Peyer's patch (tissue), 4 donors: ENCODE data around the gene SNX18. TPM values are rescaled to one million over a fixed set of nuclear protein-coding genes. Genes with fewer than 3 reads are reported as not detected.

ENCODE experiments used
- DNase-seq, 3 donors: peaks; one replicate each; pipeline ENCODE4 v3.0.0-alpha.2; 2017 to 2019
- H3K27ac ChIP-seq, 4 donors: fragments of 200-600 bp; sonication (generic); one replicate each; pipeline ENCODE4 v1.5.1; 2016 to 2019
- H3K27me3 ChIP-seq, 2 donors: fragments of 200-600 bp; sonication (generic); one replicate each; pipeline ENCODE4 v1.5.1; 2019
- H3K36me3 ChIP-seq, 3 donors: fragments of 200-600 bp; sonication (generic); one replicate each; pipeline ENCODE4 v1.5.1; 2016 to 2019
- H3K4me1 ChIP-seq, 4 donors: fragments of 200-600 bp; sonication (generic); one replicate each; pipeline ENCODE4 v1.5.1; 2016 to 2019
- H3K4me3 ChIP-seq, 4 donors: fragments of 200-600 bp; sonication (generic); 1 replicate in 3 of 4; 2 replicates in 1 of 4; pipeline ENCODE4 v1.5.1; 2016 to 2019; ENCODE audit warnings: mild to moderate bottlenecking in 1 of 4
- H3K9me3 ChIP-seq, 4 donors: fragments of 200-600 bp; sonication (generic); one replicate each; pipeline ENCODE4 v1.5.1; 2016 to 2019; ENCODE audit warnings: mild to moderate bottlenecking in 1 of 4
- POLR2A ChIP-seq, 2 donors: fragments of 450-650 bp; IDR thresholded peaks; one replicate each; pipeline ENCODE4 v1.5.1; 2017; ENCODE audit warnings: antibody characterized with exemption in 2 of 2, mild to moderate bottlenecking in 2 of 2, moderate library complexity in 2 of 2
- total RNA-seq, 4 donors: library from RNA; depleted of rRNA; stranded (reverse); fragments of >200 nt; gene quantifications; one replicate each; pipeline ENCODE4 v1.1.0, GENCODE V29; 2016
- TF ChIP-seq, protein P1 (sequence below), 6 experiments: fragments of 450-650 bp in 4 of 6; fragments of 200-600 bp in 2 of 6; sonication (generic) in 1 of 6; IDR thresholded peaks; one replicate each; pipeline ENCODE4 v1.5.1; 2017 to 2019; ENCODE audit warnings: antibody characterized with exemption in 6 of 6, mild to moderate bottlenecking in 3 of 6, moderate library complexity in 1 of 6

Gene SNX18
- 10 to 100 TPM; 18.2 to 28.0 (median 22.5) TPM for total RNA-seq

GRCh38 chr5:54517512-54518145, at the start of gene SNX18:
TSS of gene SNX18 (plus strand) at chr5:54517759. CDS start at chr5:54517953, 194 bp downstream.
- TF ChIP-seq, protein P1, sequence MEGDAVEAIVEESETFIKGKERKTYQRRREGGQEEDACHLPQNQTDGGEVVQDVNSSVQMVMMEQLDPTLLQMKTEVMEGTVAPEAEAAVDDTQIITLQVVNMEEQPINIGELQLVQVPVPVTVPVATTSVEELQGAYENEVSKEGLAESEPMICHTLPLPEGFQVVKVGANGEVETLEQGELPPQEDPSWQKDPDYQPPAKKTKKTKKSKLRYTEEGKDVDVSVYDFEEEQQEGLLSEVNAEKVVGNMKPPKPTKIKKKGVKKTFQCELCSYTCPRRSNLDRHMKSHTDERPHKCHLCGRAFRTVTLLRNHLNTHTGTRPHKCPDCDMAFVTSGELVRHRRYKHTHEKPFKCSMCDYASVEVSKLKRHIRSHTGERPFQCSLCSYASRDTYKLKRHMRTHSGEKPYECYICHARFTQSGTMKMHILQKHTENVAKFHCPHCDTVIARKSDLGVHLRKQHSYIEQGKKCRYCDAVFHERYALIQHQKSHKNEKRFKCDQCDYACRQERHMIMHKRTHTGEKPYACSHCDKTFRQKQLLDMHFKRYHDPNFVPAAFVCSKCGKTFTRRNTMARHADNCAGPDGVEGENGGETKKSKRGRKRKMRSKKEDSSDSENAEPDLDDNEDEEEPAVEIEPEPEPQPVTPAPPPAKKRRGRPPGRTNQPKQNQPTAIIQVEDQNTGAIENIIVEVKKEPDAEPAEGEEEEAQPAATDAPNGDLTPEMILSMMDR (IDR thresholded peaks at IDR 0.05) = peak; percentile 96 to 99 (median 98)
- peak; percentile 15 to 70 for TF ChIP-seq POLR2A (IDR thresholded peaks at IDR 0.05)
- peaks cover 0 to 35% (median 5%) of the 10 kb centered on the region in 4 donors for H3K4me1 ChIP-seq
- no peaks in the 10 kb centered on the region for H3K27me3 ChIP-seq
- no peaks in the 10 kb centered on the region for H3K9me3 ChIP-seq
- H3K36me3 ChIP-seq = no peaks in the 10 kb centered on the region
- H3K4me3 ChIP-seq = peak within 1 kb of the TSS; percentile 92 to 97 (median 95)
- peak within 1 kb of the TSS; percentile 79 to 95 (median 94) for H3K27ac ChIP-seq
- DNase-seq = peak; percentile 84 to 96 (median 93)

DNA sequence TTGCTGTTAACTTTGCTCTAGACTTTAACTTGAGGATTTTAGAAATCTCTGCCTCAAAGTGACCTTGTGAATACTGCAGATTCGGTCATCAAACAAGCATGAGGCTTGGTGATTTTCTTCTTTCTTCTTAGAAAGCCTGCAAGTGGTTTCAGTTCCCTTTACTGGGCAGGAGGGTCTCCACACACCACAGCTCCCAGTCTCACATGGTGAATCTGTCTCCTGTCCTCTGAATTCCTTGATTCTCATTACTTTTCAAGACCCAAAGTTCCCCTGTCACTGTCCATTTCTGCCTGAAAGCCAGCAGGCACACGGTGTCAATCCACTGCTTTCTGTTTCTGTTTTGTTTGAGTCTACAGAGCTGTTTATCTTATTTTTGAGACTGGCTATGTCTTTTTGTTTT, 47.9 kb upstream of the SNX18 start:
- TF ChIP-seq POLR2A (IDR thresholded peaks at IDR 0.05) = no peak
- TF ChIP-seq, protein P1 (IDR thresholded peaks at IDR 0.05) = no peak
- Histone ChIP-seq H3K9me3 (no peaks in the 10 kb centered on the region), H3K27ac (peak overlapping the region in 1 of 4 donors; percentile 36), H3K27me3 (no peaks in the 10 kb centered on the region), H3K36me3 (no peaks in the 10 kb centered on the region), H3K4me3 (peak overlapping the region in 1 of 4 donors; percentile 8), H3K4me1 (no peaks in the 10 kb centered on the region)
- no peak for DNase-seq

- TF ChIP-seq POLR2A (IDR thresholded peaks at IDR 0.05) = no peak
- TF ChIP-seq, protein P1 (IDR thresholded peaks at IDR 0.05) = no peak
- no peak for DNase-seq
- Histone ChIP-seq H3K9me3 (no peaks in the 10 kb centered on the region), H3K4me3 (no peak overlapping the region), H3K4me1 (no peaks in the 10 kb centered on the region), H3K27ac (peak overlapping the region in 1 of 4 donors; percentile 36), H3K36me3 (no peaks in the 10 kb centered on the region), H3K27me3 (no peaks in the 10 kb centered on the region)
Measured at GRCh38 chr5:54470128-54470527, 47.4 kb upstream of the SNX18 start.

DNA sequence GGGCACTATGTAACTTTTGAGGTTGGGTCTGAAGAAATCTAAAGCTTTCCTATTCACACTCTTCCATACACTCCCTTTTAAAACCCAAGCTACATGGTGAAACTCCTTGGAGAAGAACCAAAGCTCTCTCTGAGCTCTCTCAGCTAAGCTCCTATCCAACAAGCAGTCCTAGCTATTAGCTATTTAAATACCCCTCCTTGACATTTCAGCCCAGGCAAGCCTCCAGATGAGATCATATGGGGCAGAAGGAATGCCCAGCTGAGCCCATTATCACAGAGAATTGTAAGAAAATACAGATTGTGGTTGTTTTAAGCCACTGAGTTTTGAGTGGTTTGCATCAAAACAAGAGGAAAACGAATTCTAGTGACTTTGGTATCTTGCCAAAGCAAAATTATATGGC, 46.9 kb upstream of the SNX18 start:
- Histone ChIP-seq H3K9me3 (no peaks in the 10 kb centered on the region), H3K27ac (no peak overlapping the region), H3K27me3 (no peaks in the 10 kb centered on the region), H3K4me1 (no peaks in the 10 kb centered on the region), H3K36me3 (no peaks in the 10 kb centered on the region), H3K4me3 (no peak overlapping the region)
- TF ChIP-seq POLR2A (IDR thresholded peaks at IDR 0.05) = no peak
- TF ChIP-seq, protein P1 (IDR thresholded peaks at IDR 0.05) = no peak
- no peak for DNase-seq

DNA sequence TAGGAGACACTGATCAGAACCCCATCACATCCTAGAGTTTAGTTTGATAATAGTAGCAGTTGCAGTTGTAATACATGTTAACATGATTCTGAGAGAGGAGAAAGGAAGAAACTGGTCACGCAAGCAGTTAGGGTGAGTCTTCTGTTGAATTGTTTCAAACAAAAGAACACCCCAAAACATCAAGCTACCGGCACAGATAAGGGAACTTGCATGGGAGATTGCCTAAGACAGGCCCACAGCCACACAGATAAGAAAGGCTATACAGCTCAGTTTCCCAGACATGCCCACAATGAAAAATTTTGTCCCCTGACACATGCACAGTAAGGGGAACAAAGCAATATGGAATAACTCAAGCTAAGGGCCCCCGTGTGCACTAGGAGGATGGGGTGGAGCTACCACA, 46.2 kb upstream of the SNX18 start:
- no peak for DNase-seq
- no peaks in the 10 kb centered on the region for H3K4me1 ChIP-seq
- H3K27ac ChIP-seq = no peak overlapping the region
- H3K27me3 ChIP-seq = no peaks in the 10 kb centered on the region
- no peaks in the 10 kb centered on the region for H3K36me3 ChIP-seq
- H3K4me3 ChIP-seq = no peak overlapping the region
- no peaks in the 10 kb centered on the region for H3K9me3 ChIP-seq
- TF ChIP-seq, protein P1 (IDR thresholded peaks at IDR 0.05) = no peak
- TF ChIP-seq POLR2A (IDR thresholded peaks at IDR 0.05) = no peak
